ENCODE results near the gene POU5F2. TPM values are rescaled to one million over a fixed set of nuclear protein-coding genes. Genes with fewer than 3 reads are reported as not detected.

Gene POU5F2
- total RNA-seq, 1 experiment from 2014 or later = 0.22 TPM

DNA sequence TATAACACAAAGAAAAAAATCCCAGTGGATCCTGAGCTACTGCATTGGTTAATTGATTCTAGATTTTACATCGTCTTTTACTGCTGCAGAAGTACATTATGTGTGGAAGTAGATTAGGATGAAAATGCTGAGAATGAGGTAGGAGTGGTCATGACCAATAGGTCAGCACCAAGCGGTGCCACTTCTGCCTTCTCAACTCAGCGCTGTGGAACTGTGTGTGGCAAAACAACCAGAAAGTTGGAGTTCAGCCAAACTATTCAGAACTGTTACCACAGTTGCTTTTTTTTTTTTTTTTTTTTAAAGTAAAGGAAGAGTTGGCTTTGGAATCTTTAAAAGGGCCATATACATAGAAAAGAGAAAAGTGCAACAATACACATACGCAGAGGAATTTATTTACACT, 24.2 kb downstream of the POU5F2 start:
- no peaks in the 10 kb centered on the region for H3K27me3 Mint-ChIP-seq (ENCODE audit: low read depth)
- H3K27ac Mint-ChIP-seq = peak overlapping the region in 1 of 3 experiments; percentile 52; a peak in 1 of 7 replicates
- H2BK12ac ChIP-seq (ENCODE audit: insufficient read length, low read depth, low read length) = no peak overlapping the region
- no peak overlapping the region for H3K18ac ChIP-seq (ENCODE audit: insufficient read length, low read depth, low read length)
- no peaks in the 10 kb centered on the region for H3K36me3 Mint-ChIP-seq (ENCODE audit: insufficient read depth in 1 of 3, low read depth in 3 of 3)
- H4K5ac ChIP-seq (ENCODE audit: insufficient read length, low read depth, low read length) = no peak overlapping the region
- H3K9ac ChIP-seq (ENCODE audit: extremely low read depth, insufficient read length, low read length) = no peak overlapping the region
- no peak overlapping the region for H2BK120ac ChIP-seq (ENCODE audit: low read depth, low read length, poor library complexity, severe bottlenecking)
- no peaks in the 10 kb centered on the region for H3K9me3 Mint-ChIP-seq
- no peak overlapping the region for H3K4me2 ChIP-seq (ENCODE audit: insufficient read depth, insufficient read length, low read length)
- no peaks in the 10 kb centered on the region for H3K23me2 ChIP-seq (ENCODE audit: insufficient read length, low read depth, low read length, poor library complexity, severe bottlenecking)
- H3K4me1 Mint-ChIP-seq = peaks cover 3 to 9% of the 10 kb centered on the region in 2 experiments
- H2AFZ ChIP-seq (ENCODE audit: low read length) = no peak overlapping the region
- no peaks in the 10 kb centered on the region for H3K79me2 ChIP-seq (ENCODE audit: insufficient read depth, low read length)
- no CpG with 5 or more reads among the region's 4 CpGs for WGBS (ENCODE audit: extremely low coverage, insufficient read length, low lambda C conversion rate)
- H4K8ac ChIP-seq (replicated peaks; ENCODE audit: insufficient read length, low read depth, low read length) = no peak overlapping the region
- TF ChIP-seq, protein P1, sequence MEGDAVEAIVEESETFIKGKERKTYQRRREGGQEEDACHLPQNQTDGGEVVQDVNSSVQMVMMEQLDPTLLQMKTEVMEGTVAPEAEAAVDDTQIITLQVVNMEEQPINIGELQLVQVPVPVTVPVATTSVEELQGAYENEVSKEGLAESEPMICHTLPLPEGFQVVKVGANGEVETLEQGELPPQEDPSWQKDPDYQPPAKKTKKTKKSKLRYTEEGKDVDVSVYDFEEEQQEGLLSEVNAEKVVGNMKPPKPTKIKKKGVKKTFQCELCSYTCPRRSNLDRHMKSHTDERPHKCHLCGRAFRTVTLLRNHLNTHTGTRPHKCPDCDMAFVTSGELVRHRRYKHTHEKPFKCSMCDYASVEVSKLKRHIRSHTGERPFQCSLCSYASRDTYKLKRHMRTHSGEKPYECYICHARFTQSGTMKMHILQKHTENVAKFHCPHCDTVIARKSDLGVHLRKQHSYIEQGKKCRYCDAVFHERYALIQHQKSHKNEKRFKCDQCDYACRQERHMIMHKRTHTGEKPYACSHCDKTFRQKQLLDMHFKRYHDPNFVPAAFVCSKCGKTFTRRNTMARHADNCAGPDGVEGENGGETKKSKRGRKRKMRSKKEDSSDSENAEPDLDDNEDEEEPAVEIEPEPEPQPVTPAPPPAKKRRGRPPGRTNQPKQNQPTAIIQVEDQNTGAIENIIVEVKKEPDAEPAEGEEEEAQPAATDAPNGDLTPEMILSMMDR (conservative IDR thresholded peaks at IDR 0.05) = no peak
- no peak overlapping the region for H2BK15ac ChIP-seq (ENCODE audit: low read depth, low read length)
- H3K14ac ChIP-seq (ENCODE audit: insufficient read depth, low read length) = no peak overlapping the region
- H3K9me3 ChIP-seq (ENCODE audit: control insufficient read depth, low read depth, low read length) = no peaks in the 10 kb centered on the region
- no peak overlapping the region for H3K4ac ChIP-seq (ENCODE audit: low read depth, low read length)
- no peak overlapping the region for H3K23ac ChIP-seq (ENCODE audit: insufficient read length, low read depth, low read length)
- no peaks in the 10 kb centered on the region for H3K27me3 ChIP-seq (ENCODE audit: insufficient read depth, low read length)
- no peak overlapping the region for H3K56ac ChIP-seq (ENCODE audit: insufficient read length, low read depth, low read length)
- no peaks in the 10 kb centered on the region for H3K79me1 ChIP-seq (ENCODE audit: insufficient read depth, low read depth, low read length, poor library complexity, severe bottlenecking)
- no peaks in the 10 kb centered on the region for H4K20me1 ChIP-seq (ENCODE audit: control insufficient read depth, insufficient read depth, insufficient read length)
- no peak overlapping the region for H2BK5ac ChIP-seq (ENCODE audit: insufficient read length, low read length)
- no peak overlapping the region for H2AK5ac ChIP-seq (ENCODE audit: insufficient read length, low read length)
- H4K91ac ChIP-seq (ENCODE audit: insufficient read length, low read depth, low read length) = no peak overlapping the region
- no peak overlapping the region for H3K27ac ChIP-seq (ENCODE audit: insufficient read length, low read depth, low read length)
- H3K4me3 Mint-ChIP-seq = no peak overlapping the region
- no peak overlapping the region for H3T11ph ChIP-seq (ENCODE audit: low read length)
- H2BK20ac ChIP-seq (ENCODE audit: low read depth, low read length, poor library complexity, severe bottlenecking) = no peak overlapping the region
- no peak for DNase-seq
- H3K4me1 ChIP-seq (ENCODE audit: insufficient read depth, low read length) = no peaks in the 10 kb centered on the region

All from H9 (cell line).